ENCODE results near the gene FMNL1.

Gene FMNL1

GRCh38 chr17:45221081-45222013, at the start of gene FMNL1:
TSS of gene FMNL1 (plus strand) at chr17:45221885. CDS start at chr17:45222125, 240 bp downstream.
- Histone ChIP-seq H3K36me3 (ENCODE audit: insufficient read depth) (no peaks in the 10 kb centered on the region), H3K79me2 (ENCODE audit: insufficient read depth, low read depth) (peaks cover 59% of the 10 kb centered on the region), H2AFZ (ENCODE audit: low read depth) (peak within 1 kb of the TSS; percentile 75), H3K27ac (peak within 1 kb of the TSS; percentile 97), H3K4me1 (ENCODE audit: low read depth, poor library complexity, severe bottlenecking) (peaks cover 51% of the 10 kb centered on the region), H3K4me2 (peak within 1 kb of the TSS; percentile 100), H4K20me1 (ENCODE audit: insufficient read depth) (no peaks in the 10 kb centered on the region), H3K4me3 (IDR thresholded peaks at IDR 0.05; ENCODE audit: insufficient read depth, low read depth, low read length) (no peak within 1 kb of the TSS), H3K9ac (peak within 1 kb of the TSS; percentile 83), H3K27me3 (ENCODE audit: insufficient read depth, low read depth) (no peaks in the 10 kb centered on the region)
- no peak for TF ChIP-seq CTCF (conservative IDR thresholded peaks at IDR 0.05; ENCODE audit: low read depth, low read length)

- H2AFZ ChIP-seq (ENCODE audit: low read depth), result peak overlapping the region; percentile 66
- H3K4me2 ChIP-seq, result peak overlapping the region; percentile 83; the same call in 1 of the 2 replicates
- H3K79me2 ChIP-seq (ENCODE audit: insufficient read depth, low read depth), result no peaks in the 10 kb centered on the region
- peaks cover 26% of the 10 kb centered on the region for H3K4me1 ChIP-seq (ENCODE audit: low read depth, poor library complexity, severe bottlenecking)
- no peak for TF ChIP-seq CTCF (conservative IDR thresholded peaks at IDR 0.05; ENCODE audit: low read depth, low read length)
- peak overlapping the region; percentile 59; the same call in 1 of the 2 replicates for H3K27ac ChIP-seq
- H3K36me3 ChIP-seq (ENCODE audit: insufficient read depth), result no peaks in the 10 kb centered on the region
- H3K9ac ChIP-seq, result peak overlapping the region; percentile 69; the same call in 1 of the 2 replicates
- H4K20me1 ChIP-seq (ENCODE audit: insufficient read depth), result no peaks in the 10 kb centered on the region
- H3K27me3 ChIP-seq (ENCODE audit: insufficient read depth, low read depth), result no peaks in the 10 kb centered on the region
- no peak overlapping the region for H3K4me3 ChIP-seq (IDR thresholded peaks at IDR 0.05; ENCODE audit: insufficient read depth, low read depth, low read length)
Measured at GRCh38 chr17:45172232-45172540, 49.5 kb upstream of the FMNL1 start.

- H2AFZ ChIP-seq (ENCODE audit: low read depth), result peak overlapping the region; percentile 66
Measured at GRCh38 chr17:45172541-45173286, 49.0 kb upstream of the FMNL1 start.

GRCh38 chr17:45175759-45176115, 45.9 kb upstream of the FMNL1 start:
- Histone ChIP-seq H3K4me1 (ENCODE audit: low read depth, poor library complexity, severe bottlenecking) (peaks cover 26% of the 10 kb centered on the region), H3K4me2 (no peak overlapping the region), H3K79me2 (ENCODE audit: insufficient read depth, low read depth) (no peaks in the 10 kb centered on the region), H2AFZ (ENCODE audit: low read depth) (no peak overlapping the region; the same call in 1 of the 2 replicates), H4K20me1 (ENCODE audit: insufficient read depth) (no peaks in the 10 kb centered on the region), H3K27me3 (ENCODE audit: insufficient read depth, low read depth) (no peaks in the 10 kb centered on the region), H3K36me3 (ENCODE audit: insufficient read depth) (no peaks in the 10 kb centered on the region), H3K4me3 (IDR thresholded peaks at IDR 0.05; ENCODE audit: insufficient read depth, low read depth, low read length) (no peak overlapping the region), H3K9ac (no peak overlapping the region), H3K27ac (no peak overlapping the region)
- TF ChIP-seq CTCF (conservative IDR thresholded peaks at IDR 0.05; ENCODE audit: low read depth, low read length), result no peak

More at GRCh38 chr17:45172541-45173286, 49.0 kb upstream of the FMNL1 start:
- TF ChIP-seq CTCF (conservative IDR thresholded peaks at IDR 0.05; ENCODE audit: low read depth, low read length), result no peak
- Histone ChIP-seq H4K20me1 (ENCODE audit: insufficient read depth) (no peaks in the 10 kb centered on the region), H3K27ac (peak overlapping the region; percentile 59), H3K4me3 (IDR thresholded peaks at IDR 0.05; ENCODE audit: insufficient read depth, low read depth, low read length) (no peak overlapping the region), H3K79me2 (ENCODE audit: insufficient read depth, low read depth) (no peaks in the 10 kb centered on the region), H3K4me1 (ENCODE audit: low read depth, poor library complexity, severe bottlenecking) (peaks cover 26% of the 10 kb centered on the region), H3K4me2 (peak overlapping the region; percentile 83), H3K36me3 (ENCODE audit: insufficient read depth) (no peaks in the 10 kb centered on the region), H3K27me3 (ENCODE audit: insufficient read depth, low read depth) (no peaks in the 10 kb centered on the region), H3K9ac (peak overlapping the region; percentile 69)

All from KMS-11 (cell line).